ENCODE results near the gene MICAL3. TPM values are rescaled to one million over a fixed set of nuclear protein-coding genes. Genes with fewer than 3 reads are reported as not detected.

MICAL3 gene
- polyA plus RNA-seq, 1 donor from 2014 or later: 28.1 TPM

DNA sequence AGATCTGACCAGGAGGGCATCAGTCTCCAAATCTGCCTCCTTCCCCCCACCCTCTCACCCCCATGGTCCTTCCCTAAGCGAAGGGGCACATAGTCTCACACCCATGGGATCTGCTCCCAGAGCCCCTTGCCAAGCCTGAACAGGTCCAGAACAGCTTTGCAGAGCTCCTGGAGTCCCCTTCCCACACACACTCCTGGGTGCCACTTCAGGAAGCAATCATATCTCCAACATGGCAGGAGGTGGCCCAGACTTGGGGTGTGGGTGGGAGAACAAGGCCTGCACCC is 63.0 kb downstream of the MICAL3 start:
- TF ChIP-seq EZH2 (IDR thresholded peaks at IDR 0.05; ENCODE audit: borderline replicate concordance, insufficient read depth, low read length, poor library complexity, severe bottlenecking): no peak
- no peak for TF ChIP-seq RAD21 (conservative IDR thresholded peaks at IDR 0.05)
- Histone ChIP-seq H3K9me2 (ENCODE audit: insufficient read depth, low read length) (no peaks in the 10 kb centered on the region), H3K36me3 (ENCODE audit: insufficient read depth, low read length) (no peaks in the 10 kb centered on the region), H3K9me3 (ENCODE audit: low read length) (no peaks in the 10 kb centered on the region), H3K79me2 (replicated peaks; ENCODE audit: insufficient read depth, low read length) (no peaks in the 10 kb centered on the region), H3K27ac (ENCODE audit: low read length) (no peak overlapping the region), H2AFZ (ENCODE audit: low read depth, low read length) (no peak overlapping the region), H4K20me1 (ENCODE audit: insufficient read depth) (no peaks in the 10 kb centered on the region), H3K27me3 (ENCODE audit: insufficient read depth, low read depth, low read length) (no peaks in the 10 kb centered on the region), H3F3A (ENCODE audit: insufficient read depth, low read length, poor library complexity, severe bottlenecking) (no peaks in the 10 kb centered on the region), H3K4me2 (ENCODE audit: low read length) (no peak overlapping the region), H3K9ac (ENCODE audit: low read length) (no peak overlapping the region), H3K4me3 (ENCODE audit: low read length) (no peak overlapping the region)

DNA sequence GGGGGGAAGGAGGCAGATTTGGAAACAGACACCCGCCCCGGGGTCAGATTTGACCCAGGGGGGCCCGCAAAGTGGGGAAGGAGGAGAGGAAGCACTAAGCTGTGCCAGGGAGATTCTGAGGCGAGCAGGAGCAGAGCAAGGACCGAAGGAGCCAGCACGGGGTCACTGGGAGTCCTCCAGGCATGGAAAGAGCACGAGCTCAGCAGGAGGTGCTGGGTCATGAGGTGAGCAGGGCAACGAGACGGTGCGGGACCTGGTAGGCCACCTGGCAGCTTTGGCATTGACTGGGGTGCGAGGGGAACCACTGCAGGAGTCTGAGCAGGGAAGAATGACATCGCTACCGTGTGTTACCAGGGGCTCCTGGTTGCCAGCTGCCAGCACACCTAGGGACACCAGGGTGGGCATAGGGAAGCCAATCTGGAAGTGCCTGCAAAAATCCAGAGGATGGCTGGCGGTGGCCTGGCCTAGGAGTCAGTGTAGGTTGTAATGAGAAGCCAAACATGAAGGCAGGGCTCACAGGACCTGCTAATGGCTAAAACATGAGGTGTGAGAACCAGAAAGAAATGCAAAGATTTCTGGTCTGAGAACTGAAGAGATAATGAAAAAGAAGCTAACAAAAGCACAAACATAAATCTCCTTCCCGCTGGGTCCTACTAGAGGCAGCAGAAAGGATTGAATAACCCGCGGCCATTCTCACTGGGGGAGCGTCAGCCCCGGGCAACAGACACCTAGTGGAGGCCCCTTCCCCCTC is 63.5 kb downstream of the MICAL3 start:
- no peaks in the 10 kb centered on the region for H3K9me3 ChIP-seq (ENCODE audit: low read length)
- H3K4me2 ChIP-seq (ENCODE audit: low read length): no peak overlapping the region
- TF ChIP-seq EZH2 (IDR thresholded peaks at IDR 0.05; ENCODE audit: borderline replicate concordance, insufficient read depth, low read length, poor library complexity, severe bottlenecking): no peak
- TF ChIP-seq RAD21 (conservative IDR thresholded peaks at IDR 0.05): no peak
- H2AFZ ChIP-seq (ENCODE audit: low read depth, low read length): no peak overlapping the region
- H3K79me2 ChIP-seq (replicated peaks; ENCODE audit: insufficient read depth, low read length): no peaks in the 10 kb centered on the region
- H3F3A ChIP-seq (ENCODE audit: insufficient read depth, low read length, poor library complexity, severe bottlenecking): no peaks in the 10 kb centered on the region
- no peak overlapping the region for H3K4me3 ChIP-seq (ENCODE audit: low read length)
- H3K36me3 ChIP-seq (ENCODE audit: insufficient read depth, low read length): no peaks in the 10 kb centered on the region
- no peak overlapping the region for H3K9ac ChIP-seq (ENCODE audit: low read length)
- no peak overlapping the region for H3K27ac ChIP-seq (ENCODE audit: low read length)
- no peaks in the 10 kb centered on the region for H3K9me2 ChIP-seq (ENCODE audit: insufficient read depth, low read length)
- no peaks in the 10 kb centered on the region for H4K20me1 ChIP-seq (ENCODE audit: insufficient read depth)
- no peaks in the 10 kb centered on the region for H3K27me3 ChIP-seq (ENCODE audit: insufficient read depth, low read depth, low read length)

DNA sequence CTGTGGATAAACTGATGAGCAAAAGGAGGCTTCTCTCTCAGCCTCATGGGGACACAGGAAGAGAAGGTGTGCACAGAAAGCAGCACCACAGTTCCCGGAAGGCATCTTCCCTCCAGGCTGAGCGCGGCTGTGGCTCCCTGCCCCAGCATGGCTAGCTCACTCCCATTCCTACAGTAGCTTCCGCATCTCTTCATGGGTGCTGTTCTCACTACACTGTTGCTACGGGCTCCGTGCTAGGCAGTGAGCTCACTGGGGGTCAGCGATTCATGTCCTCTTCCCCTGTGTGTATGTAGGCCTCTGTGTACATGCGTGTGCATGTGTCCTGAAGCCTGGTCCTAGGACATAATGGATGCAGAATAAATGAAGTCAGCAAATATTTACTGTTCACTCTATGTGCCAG is 64.3 kb downstream of the MICAL3 start:
- H3K4me3 ChIP-seq (ENCODE audit: low read length): no peak overlapping the region
- no peaks in the 10 kb centered on the region for H3F3A ChIP-seq (ENCODE audit: insufficient read depth, low read length, poor library complexity, severe bottlenecking)
- no peak overlapping the region for H3K4me2 ChIP-seq (ENCODE audit: low read length)
- H3K79me2 ChIP-seq (replicated peaks; ENCODE audit: insufficient read depth, low read length): no peaks in the 10 kb centered on the region
- no peak overlapping the region for H3K9ac ChIP-seq (ENCODE audit: low read length)
- no peaks in the 10 kb centered on the region for H3K36me3 ChIP-seq (ENCODE audit: insufficient read depth, low read length)
- no peaks in the 10 kb centered on the region for H3K9me3 ChIP-seq (ENCODE audit: low read length)
- no peak overlapping the region for H3K27ac ChIP-seq (ENCODE audit: low read length)
- H3K9me2 ChIP-seq (ENCODE audit: insufficient read depth, low read length): no peaks in the 10 kb centered on the region
- H3K27me3 ChIP-seq (ENCODE audit: insufficient read depth, low read depth, low read length): no peaks in the 10 kb centered on the region
- H2AFZ ChIP-seq (ENCODE audit: low read depth, low read length): no peak overlapping the region
- TF ChIP-seq CTCF (IDR thresholded peaks at IDR 0.05; ENCODE audit: poor library complexity, severe bottlenecking) (no peak), EZH2 (IDR thresholded peaks at IDR 0.05; ENCODE audit: borderline replicate concordance, insufficient read depth, low read length, poor library complexity, severe bottlenecking) (no peak), MXI1 (conservative IDR thresholded peaks at IDR 0.05; ENCODE audit: poor library complexity, severe bottlenecking) (no peak), POLR2AphosphoS5 (IDR thresholded peaks at IDR 0.05) (no peak), RAD21 (conservative IDR thresholded peaks at IDR 0.05) (no peak), TAF1 (IDR thresholded peaks at IDR 0.05; ENCODE audit: low read depth) (no peak), REST (IDR thresholded peaks at IDR 0.05; ENCODE audit: borderline replicate concordance) (no peak), SMC3 (conservative IDR thresholded peaks at IDR 0.05; ENCODE audit: poor library complexity) (no peak)
- H4K20me1 ChIP-seq (ENCODE audit: insufficient read depth): no peaks in the 10 kb centered on the region

Data from neural cell (in vitro differentiated cells).